ENCODE data around the gene GPRASP2.

GPRASP2 gene

GRCh38 chrX:102727761-102728160 lies 15.5 kb downstream of the GPRASP2 start:
- Histone ChIP-seq H3K9me3 (no peaks in the 10 kb centered on the region), H3K27ac (no peak overlapping the region), H3K36me3 (no peaks in the 10 kb centered on the region), H3K4me3 (no peak overlapping the region), H3K4me1 (no peaks in the 10 kb centered on the region), H3K27me3 (no peaks in the 10 kb centered on the region)
- intact Hi-C loops (cut with DNase I; ENCODE audit: low total_unique reads) = no loop called here
- DNase-seq = no peak
- no peak for TF ChIP-seq CTCF (IDR thresholded peaks at IDR 0.05)

- Histone ChIP-seq H3K4me3 (no peak overlapping the region), H3K27me3 (no peaks in the 10 kb centered on the region), H3K36me3 (no peaks in the 10 kb centered on the region), H3K27ac (no peak overlapping the region), H3K9me3 (no peaks in the 10 kb centered on the region), H3K4me1 (no peaks in the 10 kb centered on the region)
- no peak for TF ChIP-seq CTCF (IDR thresholded peaks at IDR 0.05)
- no peak for DNase-seq
- intact Hi-C loops (cut with DNase I; ENCODE audit: low total_unique reads) = no loop called here
Measured at GRCh38 chrX:102728646-102729045, 16.4 kb downstream of the GPRASP2 start.

GRCh38 chrX:102739657-102740056 lies 27.4 kb downstream of the GPRASP2 start:
- Histone ChIP-seq H3K36me3 (no peaks in the 10 kb centered on the region), H3K4me1 (no peaks in the 10 kb centered on the region), H3K27ac (no peak overlapping the region), H3K4me3 (no peak overlapping the region), H3K9me3 (no peaks in the 10 kb centered on the region), H3K27me3 (no peaks in the 10 kb centered on the region)
- DNase-seq = no peak
- intact Hi-C loops (cut with DNase I; ENCODE audit: low total_unique reads) = loop anchor here (5.0 kb wide), 1 partner anchor 1273 kb away; the partner anchor contains the start of gene H2BW1
- TF ChIP-seq CTCF (IDR thresholded peaks at IDR 0.05) = no peak

DNA sequence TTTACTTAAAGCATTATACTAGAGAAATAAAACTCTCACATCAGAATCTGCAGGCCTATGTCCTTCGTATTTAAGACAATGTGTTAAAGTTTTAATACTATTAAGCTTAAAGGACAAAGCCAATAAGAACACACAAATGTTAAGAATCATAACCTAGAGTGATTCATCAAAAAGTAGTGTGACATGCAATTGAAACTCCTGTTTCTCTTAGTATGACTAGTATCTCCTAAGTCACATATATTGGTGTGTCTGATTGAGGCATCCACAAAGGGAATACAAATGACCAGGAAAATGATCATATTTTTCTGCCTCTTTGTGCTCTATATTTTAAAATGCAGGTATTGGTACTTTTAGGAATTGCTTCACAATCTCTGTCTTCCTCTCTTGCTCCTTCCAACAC lies 32.1 kb downstream of the GPRASP2 start:
- H3K4me3 ChIP-seq = no peak overlapping the region
- TF ChIP-seq CTCF (IDR thresholded peaks at IDR 0.05) = no peak
- peaks cover 0 to 8% (median 0%) of the 10 kb centered on the region in 4 donors for H3K4me1 ChIP-seq
- H3K36me3 ChIP-seq = no peaks in the 10 kb centered on the region
- H3K27me3 ChIP-seq = no peaks in the 10 kb centered on the region
- intact Hi-C loops (cut with DNase I; ENCODE audit: low total_unique reads) = loop anchor here (5.0 kb wide), 1 partner anchor 1268 kb away; the partner anchor contains the start of gene H2BW1
- DNase-seq = no peak
- H3K27ac ChIP-seq = no peak overlapping the region
- no peaks in the 10 kb centered on the region for H3K9me3 ChIP-seq

DNA sequence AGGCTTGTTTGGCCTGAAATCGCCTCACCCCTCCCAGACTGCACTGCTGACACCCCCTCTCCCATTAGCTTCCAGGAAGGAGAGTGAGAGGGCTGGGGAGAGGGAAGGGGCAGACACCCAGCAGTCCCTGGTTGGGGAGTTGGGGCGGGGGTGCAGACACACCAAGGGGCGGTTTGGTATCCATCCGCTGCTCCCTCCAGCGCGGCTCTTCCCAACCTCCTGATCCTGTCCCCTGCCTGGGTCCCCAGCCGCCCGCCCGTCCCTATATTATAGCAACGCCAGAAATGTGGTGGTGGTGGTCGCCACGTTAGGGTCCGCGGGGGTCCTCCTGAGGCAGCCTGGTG lies 33.2 kb downstream of the GPRASP2 start:
- Histone ChIP-seq H3K4me1 (peaks cover 0 to 8% (median 0%) of the 10 kb centered on the region in 4 donors), H3K36me3 (no peaks in the 10 kb centered on the region), H3K9me3 (no peaks in the 10 kb centered on the region), H3K4me3 (peak overlapping the region; percentile 54 to 66), H3K27me3 (no peaks in the 10 kb centered on the region), H3K27ac (no peak overlapping the region)
- DNase-seq = no peak
- no peak for TF ChIP-seq CTCF (IDR thresholded peaks at IDR 0.05)
- intact Hi-C loops (cut with DNase I; ENCODE audit: low total_unique reads) = no loop called here
